Choroid plexus epithelial cell (primary cell): Measurements from ENCODE around the gene MAN1B1.

Source experiments
- DNase-seq: peaks from one replicate; pipeline ENCODE4 v3.0.0-alpha.2; 2010; ENCODE audit warnings: low read depth
- H3K4me3 ChIP-seq: 2 replicates; pipeline ENCODE4 v1.5.1; 2011; ENCODE audit warnings: low read depth, mild to moderate bottlenecking, control low read depth, low read length, moderate library complexity
- TF ChIP-seq, protein P1 (sequence below): conservative IDR thresholded peaks from 2 replicates; pipeline ENCODE4 v1.5.1; 2011; ENCODE audit warnings: low read depth, mild to moderate bottlenecking, control low read depth, inconsistent platforms, low read length, moderate library complexity

MAN1B1 gene

DNA sequence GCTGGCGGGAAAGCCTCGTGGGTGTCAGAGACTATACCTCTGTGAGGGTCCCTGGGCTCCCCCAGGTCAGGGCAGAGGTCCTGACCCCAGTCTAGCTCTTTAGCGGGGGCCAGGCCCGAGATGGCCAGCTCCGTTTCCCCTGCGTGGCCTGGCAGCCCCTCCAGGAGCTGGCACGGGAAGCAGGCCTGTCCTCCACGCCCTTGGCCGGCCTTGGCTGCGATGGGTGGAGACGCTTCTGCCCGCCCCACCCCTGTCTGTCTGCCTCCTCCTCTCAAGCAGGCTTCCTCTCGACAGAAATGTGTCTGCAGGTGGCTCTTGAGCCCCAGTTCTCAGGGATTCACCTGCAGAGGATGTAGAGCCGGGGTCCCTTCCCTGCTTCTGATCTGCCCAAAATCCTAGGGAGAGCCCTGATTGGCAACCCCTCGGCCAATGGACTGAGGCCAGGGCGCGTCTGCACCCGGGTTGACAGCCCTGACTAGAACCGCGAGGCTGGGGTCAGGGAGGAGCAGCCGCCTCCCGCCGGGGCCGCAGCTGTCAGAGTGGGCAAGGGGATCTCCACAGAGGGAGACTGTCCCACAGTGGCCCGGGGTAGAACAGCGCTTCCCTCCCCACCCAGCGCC, 49.6 kb downstream of the MAN1B1 start:
- TF ChIP-seq, protein P1, sequence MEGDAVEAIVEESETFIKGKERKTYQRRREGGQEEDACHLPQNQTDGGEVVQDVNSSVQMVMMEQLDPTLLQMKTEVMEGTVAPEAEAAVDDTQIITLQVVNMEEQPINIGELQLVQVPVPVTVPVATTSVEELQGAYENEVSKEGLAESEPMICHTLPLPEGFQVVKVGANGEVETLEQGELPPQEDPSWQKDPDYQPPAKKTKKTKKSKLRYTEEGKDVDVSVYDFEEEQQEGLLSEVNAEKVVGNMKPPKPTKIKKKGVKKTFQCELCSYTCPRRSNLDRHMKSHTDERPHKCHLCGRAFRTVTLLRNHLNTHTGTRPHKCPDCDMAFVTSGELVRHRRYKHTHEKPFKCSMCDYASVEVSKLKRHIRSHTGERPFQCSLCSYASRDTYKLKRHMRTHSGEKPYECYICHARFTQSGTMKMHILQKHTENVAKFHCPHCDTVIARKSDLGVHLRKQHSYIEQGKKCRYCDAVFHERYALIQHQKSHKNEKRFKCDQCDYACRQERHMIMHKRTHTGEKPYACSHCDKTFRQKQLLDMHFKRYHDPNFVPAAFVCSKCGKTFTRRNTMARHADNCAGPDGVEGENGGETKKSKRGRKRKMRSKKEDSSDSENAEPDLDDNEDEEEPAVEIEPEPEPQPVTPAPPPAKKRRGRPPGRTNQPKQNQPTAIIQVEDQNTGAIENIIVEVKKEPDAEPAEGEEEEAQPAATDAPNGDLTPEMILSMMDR, result no peak
- no peak for DNase-seq
- H3K4me3 ChIP-seq, result no peak overlapping the region

- TF ChIP-seq, protein P1, result no peak
- DNase-seq, result no peak
- no peak overlapping the region for H3K4me3 ChIP-seq
Observed at GRCh38 chr9:137136881-137137607, 50.3 kb downstream of the MAN1B1 start.

GRCh38 chr9:137138058-137138721, 51.4 kb downstream of the MAN1B1 start:
- TF ChIP-seq, protein P1, result no peak
- no peak overlapping the region for H3K4me3 ChIP-seq
- DNase-seq, result no peak

GRCh38 chr9:137138722-137139467, 52.1 kb downstream of the MAN1B1 start, which contains the start of gene GRIN1:
TSS of gene GRIN1 (plus strand) at chr9:137139154. CDS start at chr9:137139487, 333 bp downstream.
- DNase-seq, result peak; percentile 20
- H3K4me3 ChIP-seq, result no peak within 1 kb of the TSS
- TF ChIP-seq, protein P1, result no peak

- no peak for DNase-seq
- TF ChIP-seq, protein P1, result no peak
- no peak overlapping the region for H3K4me3 ChIP-seq
Observed at GRCh38 chr9:137139468-137140150, 52.8 kb downstream of the MAN1B1 start.
